Measurements from ENCODE around the gene SMARCAL1. TPM values are rescaled to one million over a fixed set of nuclear protein-coding genes. Genes with fewer than 3 reads are reported as not detected.

SMARCAL1 gene
- total RNA-seq, 1 experiment from 2014 or later: 20.9 TPM

DNA sequence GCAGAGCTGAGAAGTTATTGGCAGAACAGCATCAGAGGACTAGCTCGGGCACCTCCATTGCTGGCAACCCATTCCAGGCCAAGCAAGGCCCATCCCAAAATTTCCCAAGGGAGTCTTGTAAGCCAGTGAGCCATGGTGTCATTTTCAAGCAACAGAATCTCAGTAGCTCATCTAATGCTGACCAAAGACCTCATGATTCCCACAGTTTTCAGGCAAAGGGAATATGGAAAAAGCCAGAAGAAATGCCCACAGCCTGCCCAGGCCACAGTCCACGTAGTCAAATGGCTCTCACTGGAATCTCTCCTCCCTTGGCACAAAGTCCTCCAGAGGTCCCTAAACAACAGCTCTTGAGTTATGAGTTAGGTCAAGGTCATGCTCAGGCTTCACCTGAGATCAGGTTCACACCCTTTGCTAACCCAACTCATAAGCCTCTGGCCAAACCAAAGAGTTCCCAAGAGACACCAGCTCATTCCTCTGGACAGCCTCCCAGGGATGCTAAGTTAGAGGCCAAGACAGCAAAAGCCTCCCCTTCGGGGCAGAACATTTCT is 2.6 kb downstream of the SMARCAL1 start (continued):
- TF ChIP-seq, protein P1, sequence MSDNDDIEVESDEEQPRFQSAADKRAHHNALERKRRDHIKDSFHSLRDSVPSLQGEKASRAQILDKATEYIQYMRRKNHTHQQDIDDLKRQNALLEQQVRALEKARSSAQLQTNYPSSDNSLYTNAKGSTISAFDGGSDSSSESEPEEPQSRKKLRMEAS (CRISPR knock-in tag; IDR thresholded peaks at IDR 0.05): no peak
- TF ChIP-seq RELA (CRISPR knock-in tag; IDR thresholded peaks at IDR 0.05; ENCODE audit: borderline replicate concordance): no peak
- no peak for TF ChIP-seq MYBL2 (CRISPR knock-in tag; IDR thresholded peaks at IDR 0.05)
- no peak for TF ChIP-seq JUN (CRISPR knock-in tag; IDR thresholded peaks at IDR 0.05)
- TF ChIP-seq, protein P2, sequence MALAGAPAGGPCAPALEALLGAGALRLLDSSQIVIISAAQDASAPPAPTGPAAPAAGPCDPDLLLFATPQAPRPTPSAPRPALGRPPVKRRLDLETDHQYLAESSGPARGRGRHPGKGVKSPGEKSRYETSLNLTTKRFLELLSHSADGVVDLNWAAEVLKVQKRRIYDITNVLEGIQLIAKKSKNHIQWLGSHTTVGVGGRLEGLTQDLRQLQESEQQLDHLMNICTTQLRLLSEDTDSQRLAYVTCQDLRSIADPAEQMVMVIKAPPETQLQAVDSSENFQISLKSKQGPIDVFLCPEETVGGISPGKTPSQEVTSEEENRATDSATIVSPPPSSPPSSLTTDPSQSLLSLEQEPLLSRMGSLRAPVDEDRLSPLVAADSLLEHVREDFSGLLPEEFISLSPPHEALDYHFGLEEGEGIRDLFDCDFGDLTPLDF (CRISPR knock-in tag; IDR thresholded peaks at IDR 0.05): no peak
- TF ChIP-seq SP1 (CRISPR knock-in tag; conservative IDR thresholded peaks at IDR 0.05): no peak

DNA sequence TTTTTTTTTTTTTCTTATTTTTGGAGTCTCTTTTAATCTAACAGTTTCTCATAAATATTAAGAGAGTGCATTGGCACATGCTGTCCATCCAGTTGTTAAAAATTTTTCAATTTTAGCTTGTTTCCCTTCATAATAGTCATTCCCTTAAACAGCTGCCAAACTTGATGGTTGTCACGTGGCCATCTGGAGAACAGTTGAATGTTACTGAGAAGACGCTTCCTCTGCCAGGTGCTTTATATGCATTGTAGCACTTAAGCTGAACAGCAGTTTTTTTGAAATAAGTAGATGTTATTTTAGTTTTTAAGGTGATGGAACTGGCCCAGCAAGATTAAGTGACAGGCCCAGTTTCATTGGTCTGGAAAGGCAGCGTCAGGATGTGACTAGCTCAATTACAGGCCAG is 3.3 kb downstream of the SMARCAL1 start:
- CTCF ChIA-PET: interaction anchor here (1.3 kb wide), 1 partner anchor 64 kb away, joined by 3 read pairs; no protein-coding TSS in a partner anchor
- ATAC-seq (no peak), DNase-seq (ENCODE audit: low spot score) (no peak)
- H3K4me3 Mint-ChIP-seq: no peak overlapping the region
- H3K27me3 Mint-ChIP-seq (ENCODE audit: low read depth): no peaks in the 10 kb centered on the region
- H3K27ac Mint-ChIP-seq: no peak overlapping the region
- H3K4me1 Mint-ChIP-seq: peaks cover 16% of the 10 kb centered on the region
- H3K36me3 Mint-ChIP-seq: peaks cover 6% of the 10 kb centered on the region
- POLR2A ChIA-PET: no interaction called here
- H3K9me3 Mint-ChIP-seq: no peaks in the 10 kb centered on the region
- TF ChIP-seq, protein P3, sequence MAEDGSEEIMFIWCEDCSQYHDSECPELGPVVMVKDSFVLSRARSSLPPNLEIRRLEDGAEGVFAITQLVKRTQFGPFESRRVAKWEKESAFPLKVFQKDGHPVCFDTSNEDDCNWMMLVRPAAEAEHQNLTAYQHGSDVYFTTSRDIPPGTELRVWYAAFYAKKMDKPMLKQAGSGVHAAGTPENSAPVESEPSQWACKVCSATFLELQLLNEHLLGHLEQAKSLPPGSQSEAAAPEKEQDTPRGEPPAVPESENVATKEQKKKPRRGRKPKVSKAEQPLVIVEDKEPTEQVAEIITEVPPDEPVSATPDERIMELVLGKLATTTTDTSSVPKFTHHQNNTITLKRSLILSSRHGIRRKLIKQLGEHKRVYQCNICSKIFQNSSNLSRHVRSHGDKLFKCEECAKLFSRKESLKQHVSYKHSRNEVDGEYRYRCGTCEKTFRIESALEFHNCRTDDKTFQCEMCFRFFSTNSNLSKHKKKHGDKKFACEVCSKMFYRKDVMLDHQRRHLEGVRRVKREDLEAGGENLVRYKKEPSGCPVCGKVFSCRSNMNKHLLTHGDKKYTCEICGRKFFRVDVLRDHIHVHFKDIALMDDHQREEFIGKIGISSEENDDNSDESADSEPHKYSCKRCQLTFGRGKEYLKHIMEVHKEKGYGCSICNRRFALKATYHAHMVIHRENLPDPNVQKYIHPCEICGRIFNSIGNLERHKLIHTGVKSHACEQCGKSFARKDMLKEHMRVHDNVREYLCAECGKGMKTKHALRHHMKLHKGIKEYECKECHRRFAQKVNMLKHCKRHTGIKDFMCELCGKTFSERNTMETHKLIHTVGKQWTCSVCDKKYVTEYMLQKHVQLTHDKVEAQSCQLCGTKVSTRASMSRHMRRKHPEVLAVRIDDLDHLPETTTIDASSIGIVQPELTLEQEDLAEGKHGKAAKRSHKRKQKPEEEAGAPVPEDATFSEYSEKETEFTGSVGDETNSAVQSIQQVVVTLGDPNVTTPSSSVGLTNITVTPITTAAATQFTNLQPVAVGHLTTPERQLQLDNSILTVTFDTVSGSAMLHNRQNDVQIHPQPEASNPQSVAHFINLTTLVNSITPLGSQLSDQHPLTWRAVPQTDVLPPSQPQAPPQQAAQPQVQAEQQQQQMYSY (CRISPR knock-in tag; IDR thresholded peaks at IDR 0.05): no peak
- TF ChIP-seq OVOL2 (CRISPR knock-in tag; IDR thresholded peaks at IDR 0.05; ENCODE audit: borderline replicate concordance): no peak

DNA sequence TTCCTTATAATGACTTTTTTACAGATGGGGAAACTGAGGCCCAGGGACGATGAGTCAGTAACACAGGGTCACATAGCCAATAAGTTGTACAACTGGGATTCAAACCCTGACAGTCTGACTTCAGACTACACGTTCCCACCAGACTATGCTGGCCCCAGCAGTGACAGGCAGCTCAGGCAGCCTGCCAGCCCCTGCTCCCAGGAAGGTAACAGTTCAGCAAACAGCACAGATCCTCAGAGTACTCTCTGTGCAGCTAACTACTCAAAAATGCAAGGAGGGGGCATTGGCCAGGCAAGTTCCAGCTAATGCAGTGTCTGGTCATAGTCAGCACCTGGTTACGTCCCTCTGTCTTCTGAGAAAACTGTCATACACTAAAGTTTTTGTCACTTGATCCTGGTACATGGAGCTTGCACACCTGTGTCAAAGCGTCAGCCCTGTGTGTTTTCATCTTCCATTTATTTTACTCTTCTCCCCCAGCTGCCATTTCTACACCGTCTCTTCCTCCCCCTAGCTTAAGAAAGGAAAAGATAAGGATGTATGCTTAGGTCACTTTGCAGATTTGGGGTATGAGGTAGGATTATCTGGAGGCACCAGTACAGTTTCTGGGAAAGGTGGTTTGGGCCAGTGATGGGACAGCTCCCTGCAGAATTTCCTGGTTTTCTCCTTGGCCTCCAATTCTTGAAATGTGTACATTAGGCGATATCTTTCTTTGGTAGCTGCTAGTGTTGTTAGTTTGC is 4.5 kb downstream of the SMARCAL1 start:
- H3K9me3 Mint-ChIP-seq: no peaks in the 10 kb centered on the region
- no peak overlapping the region for H3K27ac Mint-ChIP-seq
- no peak overlapping the region for H3K4me3 Mint-ChIP-seq
- ChIA-PET CTCF (no interaction called here), POLR2A (interaction anchor here (0.5 kb wide), 1 partner anchor 88 kb away, joined by 8 read pairs; no protein-coding TSS in a partner anchor)
- DNase-seq (ENCODE audit: low spot score): no peak
- ATAC-seq: no peak
- H3K27me3 Mint-ChIP-seq (ENCODE audit: low read depth): no peaks in the 10 kb centered on the region
- TF ChIP-seq, protein P4, sequence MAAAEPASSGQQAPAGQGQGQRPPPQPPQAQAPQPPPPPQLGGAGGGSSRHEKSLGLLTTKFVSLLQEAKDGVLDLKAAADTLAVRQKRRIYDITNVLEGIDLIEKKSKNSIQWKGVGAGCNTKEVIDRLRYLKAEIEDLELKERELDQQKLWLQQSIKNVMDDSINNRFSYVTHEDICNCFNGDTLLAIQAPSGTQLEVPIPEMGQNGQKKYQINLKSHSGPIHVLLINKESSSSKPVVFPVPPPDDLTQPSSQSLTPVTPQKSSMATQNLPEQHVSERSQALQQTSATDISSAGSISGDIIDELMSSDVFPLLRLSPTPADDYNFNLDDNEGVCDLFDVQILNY (CRISPR knock-in tag; IDR thresholded peaks at IDR 0.05): no peak
- TF ChIP-seq ZNF416 (CRISPR knock-in tag; IDR thresholded peaks at IDR 0.05) (no peak), ZNF423 (CRISPR knock-in tag; IDR thresholded peaks at IDR 0.05) (no peak), CREB1 (CRISPR knock-in tag; IDR thresholded peaks at IDR 0.05) (no peak), CREM (CRISPR knock-in tag; IDR thresholded peaks at IDR 0.05) (no peak)
- TF ChIP-seq, protein P5, sequence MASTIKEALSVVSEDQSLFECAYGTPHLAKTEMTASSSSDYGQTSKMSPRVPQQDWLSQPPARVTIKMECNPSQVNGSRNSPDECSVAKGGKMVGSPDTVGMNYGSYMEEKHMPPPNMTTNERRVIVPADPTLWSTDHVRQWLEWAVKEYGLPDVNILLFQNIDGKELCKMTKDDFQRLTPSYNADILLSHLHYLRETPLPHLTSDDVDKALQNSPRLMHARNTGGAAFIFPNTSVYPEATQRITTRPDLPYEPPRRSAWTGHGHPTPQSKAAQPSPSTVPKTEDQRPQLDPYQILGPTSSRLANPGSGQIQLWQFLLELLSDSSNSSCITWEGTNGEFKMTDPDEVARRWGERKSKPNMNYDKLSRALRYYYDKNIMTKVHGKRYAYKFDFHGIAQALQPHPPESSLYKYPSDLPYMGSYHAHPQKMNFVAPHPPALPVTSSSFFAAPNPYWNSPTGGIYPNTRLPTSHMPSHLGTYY (CRISPR knock-in tag; IDR thresholded peaks at IDR 0.05): no peak
- TF ChIP-seq, protein P6, sequence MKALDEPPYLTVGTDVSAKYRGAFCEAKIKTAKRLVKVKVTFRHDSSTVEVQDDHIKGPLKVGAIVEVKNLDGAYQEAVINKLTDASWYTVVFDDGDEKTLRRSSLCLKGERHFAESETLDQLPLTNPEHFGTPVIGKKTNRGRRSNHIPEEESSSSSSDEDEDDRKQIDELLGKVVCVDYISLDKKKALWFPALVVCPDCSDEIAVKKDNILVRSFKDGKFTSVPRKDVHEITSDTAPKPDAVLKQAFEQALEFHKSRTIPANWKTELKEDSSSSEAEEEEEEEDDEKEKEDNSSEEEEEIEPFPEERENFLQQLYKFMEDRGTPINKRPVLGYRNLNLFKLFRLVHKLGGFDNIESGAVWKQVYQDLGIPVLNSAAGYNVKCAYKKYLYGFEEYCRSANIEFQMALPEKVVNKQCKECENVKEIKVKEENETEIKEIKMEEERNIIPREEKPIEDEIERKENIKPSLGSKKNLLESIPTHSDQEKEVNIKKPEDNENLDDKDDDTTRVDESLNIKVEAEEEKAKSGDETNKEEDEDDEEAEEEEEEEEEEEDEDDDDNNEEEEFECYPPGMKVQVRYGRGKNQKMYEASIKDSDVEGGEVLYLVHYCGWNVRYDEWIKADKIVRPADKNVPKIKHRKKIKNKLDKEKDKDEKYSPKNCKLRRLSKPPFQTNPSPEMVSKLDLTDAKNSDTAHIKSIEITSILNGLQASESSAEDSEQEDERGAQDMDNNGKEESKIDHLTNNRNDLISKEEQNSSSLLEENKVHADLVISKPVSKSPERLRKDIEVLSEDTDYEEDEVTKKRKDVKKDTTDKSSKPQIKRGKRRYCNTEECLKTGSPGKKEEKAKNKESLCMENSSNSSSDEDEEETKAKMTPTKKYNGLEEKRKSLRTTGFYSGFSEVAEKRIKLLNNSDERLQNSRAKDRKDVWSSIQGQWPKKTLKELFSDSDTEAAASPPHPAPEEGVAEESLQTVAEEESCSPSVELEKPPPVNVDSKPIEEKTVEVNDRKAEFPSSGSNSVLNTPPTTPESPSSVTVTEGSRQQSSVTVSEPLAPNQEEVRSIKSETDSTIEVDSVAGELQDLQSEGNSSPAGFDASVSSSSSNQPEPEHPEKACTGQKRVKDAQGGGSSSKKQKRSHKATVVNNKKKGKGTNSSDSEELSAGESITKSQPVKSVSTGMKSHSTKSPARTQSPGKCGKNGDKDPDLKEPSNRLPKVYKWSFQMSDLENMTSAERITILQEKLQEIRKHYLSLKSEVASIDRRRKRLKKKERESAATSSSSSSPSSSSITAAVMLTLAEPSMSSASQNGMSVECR (CRISPR knock-in tag; IDR thresholded peaks at IDR 0.05; ENCODE audit: borderline replicate concordance): no peak
- TF ChIP-seq, protein P7, sequence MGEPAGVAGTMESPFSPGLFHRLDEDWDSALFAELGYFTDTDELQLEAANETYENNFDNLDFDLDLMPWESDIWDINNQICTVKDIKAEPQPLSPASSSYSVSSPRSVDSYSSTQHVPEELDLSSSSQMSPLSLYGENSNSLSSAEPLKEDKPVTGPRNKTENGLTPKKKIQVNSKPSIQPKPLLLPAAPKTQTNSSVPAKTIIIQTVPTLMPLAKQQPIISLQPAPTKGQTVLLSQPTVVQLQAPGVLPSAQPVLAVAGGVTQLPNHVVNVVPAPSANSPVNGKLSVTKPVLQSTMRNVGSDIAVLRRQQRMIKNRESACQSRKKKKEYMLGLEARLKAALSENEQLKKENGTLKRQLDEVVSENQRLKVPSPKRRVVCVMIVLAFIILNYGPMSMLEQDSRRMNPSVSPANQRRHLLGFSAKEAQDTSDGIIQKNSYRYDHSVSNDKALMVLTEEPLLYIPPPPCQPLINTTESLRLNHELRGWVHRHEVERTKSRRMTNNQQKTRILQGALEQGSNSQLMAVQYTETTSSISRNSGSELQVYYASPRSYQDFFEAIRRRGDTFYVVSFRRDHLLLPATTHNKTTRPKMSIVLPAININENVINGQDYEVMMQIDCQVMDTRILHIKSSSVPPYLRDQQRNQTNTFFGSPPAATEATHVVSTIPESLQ (CRISPR knock-in tag; IDR thresholded peaks at IDR 0.05): no peak
- H3K4me1 Mint-ChIP-seq: peaks cover 13% of the 10 kb centered on the region
- peaks cover 9% of the 10 kb centered on the region for H3K36me3 Mint-ChIP-seq
